ENCODE results near the gene ASB16.
"Not testable (repeated sequence)": the region's sequence is repeated elsewhere in the genome, so short reads cannot be mapped to it uniquely, and the experiment has no call there.

ASB16 gene

GRCh38 chr17:44170499-44171201 is at the start of gene ASB16:
TSS of gene ASB16 (plus strand) at chr17:44170704. CDS start at chr17:44170790, 86 bp downstream.
- DNase-seq (ENCODE audit: low read depth, low spot score): no peak

- DNase-seq (ENCODE audit: low read depth, low spot score): no peak
These were observed 49.5 kb upstream of the ASB16 start for GRCh38 chr17:44120851-44121605.

- no peak for DNase-seq (ENCODE audit: low read depth, low spot score)
These were observed 48.3 kb upstream of the ASB16 start for GRCh38 chr17:44121997-44122815.

GRCh38 chr17:44122816-44123355 is 47.6 kb upstream of the ASB16 start:
- DNase-seq (ENCODE audit: low read depth, low spot score): no peak

- peak; percentile 92 for DNase-seq (ENCODE audit: low read depth, low spot score)
These were observed 47.0 kb upstream of the ASB16 start, which contains the start of gene HDAC5 for GRCh38 chr17:44123356-44124117. TSS of gene HDAC5 (minus strand) at chr17:44123641. CDS start at chr17:44117515, 6,126 bp downstream.

- DNase-seq (ENCODE audit: low read depth, low spot score): no peak
These were observed 46.4 kb upstream of the ASB16 start for GRCh38 chr17:44124118-44124438.

- DNase-seq (ENCODE audit: low read depth, low spot score): no peak
These were observed 42.1 kb upstream of the ASB16 start for GRCh38 chr17:44128383-44128782.

GRCh38 chr17:44130693-44131349 is 39.7 kb upstream of the ASB16 start:
- DNase-seq (ENCODE audit: low read depth, low spot score): no peak

GRCh38 chr17:44131372-44131771 is 39.1 kb upstream of the ASB16 start:
- DNase-seq (ENCODE audit: low read depth, low spot score): not testable (repeated sequence)

GRCh38 chr17:44132275-44132821 is 38.2 kb upstream of the ASB16 start:
- no peak for DNase-seq (ENCODE audit: low read depth, low spot score)

GRCh38 chr17:44133918-44134476 is 36.5 kb upstream of the ASB16 start:
- DNase-seq (ENCODE audit: low read depth, low spot score): no peak

- DNase-seq (ENCODE audit: low read depth, low spot score): no peak
These were observed 35.5 kb upstream of the ASB16 start for GRCh38 chr17:44134752-44135568.

GRCh38 chr17:44137891-44138709 is 32.4 kb upstream of the ASB16 start:
- DNase-seq (ENCODE audit: low read depth, low spot score): peak; percentile 20

- DNase-seq (ENCODE audit: low read depth, low spot score): not testable (repeated sequence)
These were observed 26.6 kb upstream of the ASB16 start for GRCh38 chr17:44143921-44144320.

GRCh38 chr17:44144966-44145739 is 25.4 kb upstream of the ASB16 start:
- no peak for DNase-seq (ENCODE audit: low read depth, low spot score)

- no peak for DNase-seq (ENCODE audit: low read depth, low spot score)
These were observed 23.8 kb upstream of the ASB16 start for GRCh38 chr17:44146375-44147346.
